ENCODE measurements around the gene CCR5.
A peak's percentile ranks its signal among the peaks of the same experiment; 100 is the strongest.

CCR5 gene

DNA sequence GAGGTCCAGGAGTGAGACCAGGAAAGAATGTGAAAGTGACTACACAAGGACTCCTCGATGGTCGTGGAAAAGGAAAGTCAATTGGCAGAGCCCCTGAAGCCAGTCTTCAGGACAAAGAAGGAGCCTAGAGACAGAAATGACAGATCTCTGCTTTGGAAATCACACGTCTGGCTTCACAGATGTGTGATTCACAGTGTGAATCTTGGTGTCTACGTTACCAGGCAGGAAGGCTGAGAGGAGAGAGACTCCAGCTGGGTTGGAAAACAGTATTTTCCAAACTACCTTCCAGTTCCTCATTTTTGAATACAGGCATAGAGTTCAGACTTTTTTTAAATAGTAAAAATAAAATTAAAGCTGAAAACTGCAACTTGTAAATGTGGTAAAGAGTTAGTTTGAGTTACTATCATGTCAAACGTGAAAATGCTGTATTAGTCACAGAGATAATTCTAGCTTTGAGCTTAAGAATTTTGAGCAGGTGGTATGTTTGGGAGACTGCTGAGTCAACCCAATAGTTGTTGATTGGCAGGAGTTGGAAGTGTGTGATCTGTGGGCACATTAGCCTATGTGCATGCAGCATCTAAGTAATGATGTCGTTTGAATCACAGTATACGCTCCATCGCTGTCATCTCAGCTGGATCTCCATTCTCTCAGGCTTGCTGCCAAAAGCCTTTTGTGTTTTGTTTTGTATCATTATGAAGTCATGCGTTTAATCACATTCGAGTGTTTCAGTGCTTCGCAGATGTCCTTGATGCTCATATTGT is 10.8 kb upstream of the CCR5 start:
- DNase-seq, result peak in 1 of 2 experiments; percentile 16

DNA sequence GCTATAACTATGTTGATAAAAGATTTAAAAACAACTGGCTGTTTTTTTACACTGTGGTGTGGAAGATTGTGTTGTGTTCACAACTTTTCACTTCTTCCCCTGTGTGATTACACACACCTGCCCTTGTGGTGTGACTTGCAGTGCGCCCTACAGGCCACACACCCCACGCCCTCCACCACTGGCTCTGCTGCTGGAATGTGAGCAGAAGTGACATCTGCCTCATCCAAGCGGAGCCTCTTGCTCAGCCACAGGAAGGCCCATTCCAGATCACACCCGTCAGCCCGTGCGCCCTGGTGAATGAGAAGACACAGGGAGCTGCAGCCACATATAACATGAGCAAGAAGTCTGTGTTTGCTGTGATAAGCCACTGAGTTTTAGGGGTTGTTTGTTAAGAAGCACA is 9.8 kb upstream of the CCR5 start:
- DNase-seq, result no peak

DNA sequence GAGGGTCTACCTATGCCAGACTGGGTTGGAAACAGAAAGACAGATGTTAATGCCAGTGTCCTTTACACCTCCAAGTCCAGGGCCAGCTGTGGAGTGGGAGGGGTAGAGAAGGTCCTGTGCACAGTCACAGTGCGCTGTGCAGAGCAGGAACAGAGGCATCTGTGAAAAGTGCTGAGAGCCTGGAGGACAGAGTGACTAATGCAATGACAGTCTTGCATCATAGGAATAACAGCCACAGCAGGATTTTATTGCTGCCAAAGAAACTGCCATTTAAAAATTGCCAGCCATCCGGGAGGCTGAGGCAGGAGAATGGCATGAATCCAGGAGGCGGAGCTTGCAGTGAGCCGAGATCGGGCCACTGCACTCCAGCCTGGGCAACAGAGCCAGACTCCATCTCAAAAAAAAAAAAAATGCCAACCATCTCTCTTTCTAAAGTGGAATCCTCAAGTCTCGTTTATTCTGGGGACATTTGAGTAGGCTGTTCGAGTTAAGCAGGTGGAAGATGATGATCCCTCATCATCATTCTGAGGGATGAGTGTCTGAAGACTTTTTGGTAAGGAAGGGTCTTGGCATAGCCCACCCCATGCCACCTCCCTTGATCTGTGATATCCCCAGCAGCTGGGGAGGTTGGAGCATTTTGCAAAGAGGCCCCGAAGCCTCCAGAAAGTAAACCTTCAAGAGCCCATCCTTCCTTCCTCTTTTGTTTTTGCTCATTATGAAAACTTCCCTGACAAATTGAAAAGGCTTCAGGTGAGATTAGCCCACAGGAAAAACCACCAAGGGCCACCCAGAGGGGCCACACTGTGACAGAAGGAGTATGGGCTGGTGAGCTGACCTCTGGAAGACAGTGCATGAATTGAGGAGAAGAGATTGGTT is 9.1 kb upstream of the CCR5 start:
- DNase-seq, result no peak

DNA sequence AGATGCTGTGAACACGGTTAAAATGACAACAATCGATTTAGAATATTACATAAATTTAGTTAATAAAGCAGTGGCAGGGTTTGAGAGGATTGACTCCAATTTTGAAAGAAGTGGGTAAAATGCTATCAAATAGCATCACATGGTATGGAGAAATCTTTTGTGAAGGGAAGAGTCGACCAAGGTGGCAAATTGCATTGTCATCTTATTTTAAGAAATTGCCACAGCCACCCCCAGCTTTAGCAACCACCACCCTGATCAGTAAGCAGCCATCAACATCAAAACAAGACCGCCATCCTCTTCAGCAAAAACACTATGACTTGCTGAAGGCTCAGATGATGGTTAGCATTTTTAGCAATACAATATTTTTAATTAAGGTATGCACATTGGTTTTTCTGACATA is 5.7 kb upstream of the CCR5 start:
- DNase-seq, result no peak

DNA sequence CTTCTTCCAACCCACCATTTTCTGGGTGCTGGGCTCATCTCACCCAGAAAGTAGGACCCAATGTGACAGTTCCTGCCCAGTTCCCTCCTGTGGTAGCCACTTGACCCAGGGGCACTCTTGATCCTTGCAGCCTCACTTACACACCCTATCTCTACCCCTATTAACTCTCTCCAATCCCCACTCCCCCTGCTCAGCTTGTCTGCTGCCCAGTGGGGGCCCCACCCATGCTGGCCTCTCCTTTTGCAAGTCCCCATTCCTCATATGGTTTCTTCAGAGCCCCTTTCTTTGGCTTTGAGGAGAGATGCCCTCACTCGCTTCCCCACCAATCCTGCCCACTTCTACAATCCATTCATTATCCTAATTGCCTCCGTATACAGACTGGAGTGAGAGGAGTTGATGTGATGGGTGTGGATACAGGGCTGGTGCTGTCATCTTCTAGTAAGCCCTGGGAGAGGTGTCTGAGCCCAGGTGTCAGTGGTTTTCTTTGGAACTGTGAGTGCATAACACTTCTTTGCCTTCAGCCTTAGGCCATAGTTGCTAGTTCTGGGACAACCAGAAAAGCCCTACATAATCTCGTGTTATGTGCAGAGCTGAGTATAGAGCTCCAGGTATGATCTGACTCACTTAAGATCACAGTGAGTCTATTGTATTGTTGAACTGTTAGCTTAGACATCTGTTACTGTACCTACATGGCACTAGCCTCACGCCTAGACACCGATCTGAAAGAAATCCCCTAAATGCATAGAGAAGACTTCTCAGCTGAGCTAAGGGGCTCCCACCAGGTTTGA is 4.8 kb upstream of the CCR5 start:
- DNase-seq, result no peak

DNA sequence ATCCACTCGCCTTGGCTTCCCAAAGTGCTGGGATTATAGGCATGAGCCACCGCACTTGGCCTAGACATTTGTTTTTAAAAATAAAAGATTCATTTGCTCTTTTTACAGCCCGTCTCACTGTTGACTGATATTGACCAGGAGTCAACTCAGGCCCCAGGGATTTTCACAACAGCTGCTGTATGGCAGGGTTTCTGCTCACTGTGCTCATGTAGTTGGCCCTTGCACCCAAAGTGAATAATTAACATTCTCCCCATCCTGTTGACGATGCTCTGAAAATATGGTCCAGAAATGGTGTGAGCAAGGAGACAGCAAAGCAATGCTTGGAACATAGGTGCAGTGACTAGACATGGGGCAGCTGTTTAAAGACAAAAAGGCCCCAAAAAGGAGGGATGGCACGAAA is 2.9 kb upstream of the CCR5 start:
- DNase-seq, result no peak

DNA sequence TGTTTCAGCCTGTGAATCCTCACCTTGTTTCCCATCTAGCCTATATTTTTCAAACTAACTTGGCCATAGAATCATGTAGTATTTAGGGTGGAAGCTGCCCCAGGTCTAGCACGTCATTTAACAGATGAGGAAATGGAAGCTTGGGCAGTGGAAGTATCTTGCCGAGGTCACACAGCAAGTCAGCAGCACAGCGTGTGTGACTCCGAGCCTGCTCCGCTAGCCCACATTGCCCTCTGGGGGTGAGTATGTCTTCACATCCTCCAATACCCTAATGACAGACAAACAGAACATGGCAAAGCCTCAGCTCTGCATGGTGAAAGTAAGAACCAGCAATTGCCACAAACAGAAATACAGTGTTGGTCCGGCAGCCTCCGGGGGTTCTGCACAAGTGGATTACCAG is 2.2 kb upstream of the CCR5 start:
- DNase-seq, result peak; percentile 12 to 17

DNA sequence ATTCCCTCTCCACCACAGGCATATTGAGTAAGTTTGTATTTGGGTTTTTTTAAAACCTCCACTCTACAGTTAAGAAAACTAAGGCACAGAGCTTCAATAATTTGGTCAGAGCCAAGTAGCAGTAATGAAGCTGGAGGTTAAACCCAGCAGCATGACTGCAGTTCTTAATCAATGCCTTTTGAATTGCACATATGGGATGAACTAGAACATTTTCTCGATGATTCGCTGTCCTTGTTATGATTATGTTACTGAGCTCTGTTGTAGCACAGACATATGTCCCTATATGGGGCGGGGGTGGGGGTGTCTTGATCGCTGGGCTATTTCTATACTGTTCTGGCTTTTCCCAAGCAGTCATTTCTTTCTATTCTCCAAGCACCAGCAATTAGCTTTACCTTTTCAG is 1.6 kb upstream of the CCR5 start:
- DNase-seq, result no peak

DNA sequence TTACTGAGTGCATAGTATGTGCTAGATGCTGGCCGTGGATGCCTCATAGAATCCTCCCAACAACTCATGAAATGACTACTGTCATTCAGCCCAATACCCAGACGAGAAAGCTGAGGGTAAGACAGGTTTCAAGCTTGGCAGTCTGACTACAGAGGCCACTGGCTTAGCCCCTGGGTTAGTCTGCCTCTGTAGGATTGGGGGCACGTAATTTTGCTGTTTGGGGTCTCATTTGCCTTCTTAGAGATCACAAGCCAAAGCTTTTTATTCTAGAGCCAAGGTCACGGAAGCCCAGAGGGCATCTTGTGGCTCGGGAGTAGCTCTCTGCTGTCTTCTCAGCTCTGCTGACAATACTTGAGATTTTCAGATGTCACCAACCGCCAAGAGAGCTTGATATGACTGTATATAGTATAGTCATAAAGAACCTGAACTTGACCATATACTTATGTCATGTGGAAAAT is 1.0 kb upstream of the CCR5 start:
- no peak for DNase-seq

DNA sequence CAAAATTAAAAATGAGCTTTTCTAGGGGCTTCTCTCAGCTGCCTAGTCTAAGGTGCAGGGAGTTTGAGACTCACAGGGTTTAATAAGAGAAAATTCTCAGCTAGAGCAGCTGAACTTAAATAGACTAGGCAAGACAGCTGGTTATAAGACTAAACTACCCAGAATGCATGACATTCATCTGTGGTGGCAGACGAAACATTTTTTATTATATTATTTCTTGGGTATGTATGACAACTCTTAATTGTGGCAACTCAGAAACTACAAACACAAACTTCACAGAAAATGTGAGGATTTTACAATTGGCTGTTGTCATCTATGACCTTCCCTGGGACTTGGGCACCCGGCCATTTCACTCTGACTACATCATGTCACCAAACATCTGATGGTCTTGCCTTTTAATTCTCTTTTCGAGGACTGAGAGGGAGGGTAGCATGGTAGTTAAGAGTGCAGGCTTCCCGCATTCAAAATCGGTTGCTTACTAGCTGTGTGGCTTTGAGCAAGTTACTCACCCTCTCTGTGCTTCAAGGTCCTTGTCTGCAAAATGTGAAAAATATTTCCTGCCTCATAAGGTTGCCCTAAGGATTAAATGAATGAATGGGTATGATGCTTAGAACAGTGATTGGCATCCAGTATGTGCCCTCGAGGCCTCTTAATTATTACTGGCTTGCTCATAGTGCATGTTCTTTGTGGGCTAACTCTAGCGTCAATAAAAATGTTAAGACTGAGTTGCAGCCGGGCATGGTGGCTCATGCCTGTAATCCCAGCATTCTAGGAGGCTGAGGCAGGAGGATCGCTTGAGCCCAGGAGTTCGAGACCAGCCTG is 984 bp downstream of the CCR5 start:
- DNase-seq, result no peak

DNA sequence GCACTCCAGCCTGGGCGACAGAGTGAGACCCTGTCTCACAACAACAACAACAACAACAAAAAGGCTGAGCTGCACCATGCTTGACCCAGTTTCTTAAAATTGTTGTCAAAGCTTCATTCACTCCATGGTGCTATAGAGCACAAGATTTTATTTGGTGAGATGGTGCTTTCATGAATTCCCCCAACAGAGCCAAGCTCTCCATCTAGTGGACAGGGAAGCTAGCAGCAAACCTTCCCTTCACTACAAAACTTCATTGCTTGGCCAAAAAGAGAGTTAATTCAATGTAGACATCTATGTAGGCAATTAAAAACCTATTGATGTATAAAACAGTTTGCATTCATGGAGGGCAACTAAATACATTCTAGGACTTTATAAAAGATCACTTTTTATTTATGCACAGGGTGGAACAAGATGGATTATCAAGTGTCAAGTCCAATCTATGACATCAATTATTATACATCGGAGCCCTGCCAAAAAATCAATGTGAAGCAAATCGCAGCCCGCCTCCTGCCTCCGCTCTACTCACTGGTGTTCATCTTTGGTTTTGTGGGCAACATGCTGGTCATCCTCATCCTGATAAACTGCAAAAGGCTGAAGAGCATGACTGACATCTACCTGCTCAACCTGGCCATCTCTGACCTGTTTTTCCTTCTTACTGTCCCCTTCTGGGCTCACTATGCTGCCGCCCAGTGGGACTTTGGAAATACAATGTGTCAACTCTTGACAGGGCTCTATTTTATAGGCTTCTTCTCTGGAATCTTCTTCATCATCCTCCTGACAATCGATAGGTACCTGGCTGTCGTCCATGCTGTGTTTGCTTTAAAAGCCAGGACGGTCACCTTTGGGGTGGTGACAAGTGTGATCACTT is 2.0 kb downstream of the CCR5 start:
- no peak for DNase-seq

DNA sequence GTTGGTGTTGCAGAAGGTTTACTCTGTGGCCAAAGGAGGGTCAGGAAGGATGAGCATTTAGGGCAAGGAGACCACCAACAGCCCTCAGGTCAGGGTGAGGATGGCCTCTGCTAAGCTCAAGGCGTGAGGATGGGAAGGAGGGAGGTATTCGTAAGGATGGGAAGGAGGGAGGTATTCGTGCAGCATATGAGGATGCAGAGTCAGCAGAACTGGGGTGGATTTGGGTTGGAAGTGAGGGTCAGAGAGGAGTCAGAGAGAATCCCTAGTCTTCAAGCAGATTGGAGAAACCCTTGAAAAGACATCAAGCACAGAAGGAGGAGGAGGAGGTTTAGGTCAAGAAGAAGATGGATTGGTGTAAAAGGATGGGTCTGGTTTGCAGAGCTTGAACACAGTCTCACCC is 4.0 kb downstream of the CCR5 start:
- DNase-seq, result no peak

DNA sequence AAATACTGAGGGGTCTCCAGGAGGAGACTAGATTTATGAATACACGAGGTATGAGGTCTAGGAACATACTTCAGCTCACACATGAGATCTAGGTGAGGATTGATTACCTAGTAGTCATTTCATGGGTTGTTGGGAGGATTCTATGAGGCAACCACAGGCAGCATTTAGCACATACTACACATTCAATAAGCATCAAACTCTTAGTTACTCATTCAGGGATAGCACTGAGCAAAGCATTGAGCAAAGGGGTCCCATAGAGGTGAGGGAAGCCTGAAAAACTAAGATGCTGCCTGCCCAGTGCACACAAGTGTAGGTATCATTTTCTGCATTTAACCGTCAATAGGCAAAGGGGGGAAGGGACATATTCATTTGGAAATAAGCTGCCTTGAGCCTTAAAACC is 4.5 kb downstream of the CCR5 start:
- DNase-seq, result no peak

DNA sequence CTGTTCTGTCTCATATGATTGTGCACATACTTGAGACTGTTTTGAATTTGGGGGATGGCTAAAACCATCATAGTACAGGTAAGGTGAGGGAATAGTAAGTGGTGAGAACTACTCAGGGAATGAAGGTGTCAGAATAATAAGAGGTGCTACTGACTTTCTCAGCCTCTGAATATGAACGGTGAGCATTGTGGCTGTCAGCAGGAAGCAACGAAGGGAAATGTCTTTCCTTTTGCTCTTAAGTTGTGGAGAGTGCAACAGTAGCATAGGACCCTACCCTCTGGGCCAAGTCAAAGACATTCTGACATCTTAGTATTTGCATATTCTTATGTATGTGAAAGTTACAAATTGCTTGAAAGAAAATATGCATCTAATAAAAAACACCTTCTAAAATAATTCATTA is 5.1 kb downstream of the CCR5 start:
- no peak for DNase-seq

DNA sequence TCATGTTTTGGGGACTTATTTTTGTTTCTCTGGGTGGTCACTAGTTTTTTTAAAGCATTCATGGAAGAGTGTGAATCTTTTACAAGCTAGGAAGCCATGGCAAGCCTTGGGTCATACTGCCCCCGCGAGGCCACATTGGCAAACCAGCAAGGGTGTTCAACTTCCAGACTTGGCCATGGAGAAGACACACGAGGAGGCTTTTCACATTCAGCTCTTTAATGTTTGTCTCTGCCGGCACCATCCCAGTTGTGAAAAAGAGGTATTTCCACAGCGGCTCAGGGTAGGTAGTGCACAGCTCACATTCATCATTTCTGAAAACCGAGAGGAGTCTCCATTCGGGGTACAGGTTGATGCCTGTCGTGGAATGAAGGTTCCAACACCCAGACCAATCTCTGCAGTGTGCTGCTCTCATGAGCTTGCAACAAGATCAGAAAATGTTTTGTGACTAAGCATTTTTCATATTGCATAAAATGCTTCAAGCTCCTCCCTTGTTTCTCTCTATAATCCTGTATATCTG is 7.7 kb downstream of the CCR5 start:
- peak; percentile 17 to 43 for DNase-seq

DNA sequence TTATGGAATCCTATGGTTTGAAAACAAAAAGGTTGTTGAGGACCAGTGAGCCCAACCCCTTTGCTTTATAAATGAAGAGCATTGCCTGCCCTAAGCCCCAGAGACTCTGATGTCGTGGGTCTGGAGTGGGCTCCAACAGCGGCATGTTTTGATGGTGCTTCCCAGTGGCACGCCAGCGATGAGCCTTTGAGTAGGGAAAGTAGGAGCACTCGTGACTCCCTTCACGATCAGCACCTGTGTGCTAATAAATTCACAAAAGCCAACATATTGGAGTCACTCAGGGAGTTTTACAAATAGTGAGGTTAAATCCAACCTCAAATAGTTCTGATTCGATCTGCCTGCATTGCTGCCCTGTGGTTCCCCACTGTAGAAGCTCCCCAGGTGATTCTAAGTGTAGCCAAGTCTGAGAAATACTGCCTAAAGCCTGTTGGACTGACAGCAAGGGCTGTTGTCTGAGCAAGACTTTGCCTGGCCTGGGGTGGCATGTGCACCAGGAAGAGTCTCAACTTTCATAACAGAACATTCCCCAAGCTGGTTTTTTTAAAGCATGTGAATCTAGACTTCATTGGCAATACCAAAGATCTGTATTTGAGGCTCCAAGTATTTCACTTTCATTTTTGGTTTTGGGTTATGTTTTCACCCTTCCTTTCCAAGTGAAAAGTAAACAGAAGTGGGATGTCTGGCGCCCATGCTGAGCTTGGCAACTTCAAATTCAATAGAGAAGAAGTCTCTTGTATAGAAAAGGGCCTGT is 9.9 kb downstream of the CCR5 start:
- no peak for DNase-seq

DNA sequence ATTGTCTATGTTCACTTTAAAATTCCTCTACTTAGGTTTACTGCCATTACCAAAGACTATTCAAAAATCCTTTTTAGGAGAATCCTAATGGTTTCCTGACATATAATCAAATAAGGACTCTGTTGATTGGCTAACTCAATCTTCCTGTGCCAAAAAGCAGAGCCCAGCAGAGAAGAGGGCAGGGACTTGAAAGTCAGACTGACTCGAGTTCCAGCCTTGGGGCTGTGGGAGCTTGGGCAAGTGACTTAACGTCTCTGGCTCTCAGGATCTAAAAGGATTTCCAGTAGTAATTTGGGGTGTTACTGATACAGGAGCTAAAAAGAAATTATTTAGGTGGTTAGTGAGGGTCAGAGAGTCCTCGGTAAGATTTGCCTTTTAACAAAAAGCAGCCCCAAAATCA is 10.9 kb downstream of the CCR5 start:
- no peak for DNase-seq

DNA sequence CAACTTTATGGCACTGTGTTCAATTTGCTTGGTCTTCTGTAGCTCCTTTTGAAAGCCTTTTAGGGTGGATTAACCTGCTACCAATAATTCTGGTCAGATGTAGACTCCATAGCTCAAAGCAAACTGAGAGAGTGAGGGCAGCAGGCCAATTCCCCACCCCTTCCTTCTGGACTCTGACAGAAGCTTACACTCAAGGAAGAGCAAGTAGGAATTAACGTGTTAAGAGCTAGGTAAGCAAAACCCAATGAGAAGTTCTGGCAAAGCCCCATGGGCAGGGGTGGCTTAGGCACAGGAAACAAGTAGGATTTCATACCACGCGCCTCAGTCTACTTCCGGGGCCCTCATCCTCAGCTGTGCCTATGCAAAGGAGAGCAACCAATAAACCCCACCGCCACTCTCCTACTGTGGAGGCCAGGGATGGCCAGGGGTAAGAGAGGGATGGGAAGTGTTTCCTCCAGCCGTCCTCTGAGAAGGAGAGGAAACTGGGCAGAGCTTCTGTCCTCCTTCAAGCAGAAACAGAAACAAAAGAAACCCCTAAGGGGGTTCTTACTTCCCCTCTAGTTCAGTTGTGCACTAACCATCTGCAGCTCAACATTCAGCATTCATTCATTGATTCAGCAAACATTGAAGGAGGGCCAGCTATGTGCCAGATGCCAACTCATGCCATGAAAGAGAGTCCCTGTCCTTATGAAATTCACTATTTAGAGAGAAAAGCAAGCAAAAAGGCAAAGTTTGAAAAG is 12.6 kb downstream of the CCR5 start:
- DNase-seq, result no peak

DNA sequence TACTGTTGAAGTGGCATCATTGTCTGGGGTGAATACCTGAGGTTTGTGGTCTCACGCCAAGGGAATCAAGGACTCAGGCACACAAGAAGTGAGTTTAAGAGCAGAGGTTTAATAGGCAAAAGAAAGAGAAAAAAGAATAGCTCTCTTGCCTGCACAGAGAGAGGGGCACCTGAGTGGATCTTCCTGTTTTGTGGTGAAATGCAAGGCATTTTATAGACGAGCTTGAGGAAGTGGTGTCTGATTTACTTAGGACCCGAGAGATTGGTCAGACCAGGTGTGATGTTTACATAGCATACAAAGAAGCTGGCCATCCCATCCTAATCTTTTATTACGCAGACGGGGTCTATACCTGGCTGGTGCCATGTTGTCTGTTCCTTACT is 13.2 kb downstream of the CCR5 start:
- no peak for DNase-seq

DNA sequence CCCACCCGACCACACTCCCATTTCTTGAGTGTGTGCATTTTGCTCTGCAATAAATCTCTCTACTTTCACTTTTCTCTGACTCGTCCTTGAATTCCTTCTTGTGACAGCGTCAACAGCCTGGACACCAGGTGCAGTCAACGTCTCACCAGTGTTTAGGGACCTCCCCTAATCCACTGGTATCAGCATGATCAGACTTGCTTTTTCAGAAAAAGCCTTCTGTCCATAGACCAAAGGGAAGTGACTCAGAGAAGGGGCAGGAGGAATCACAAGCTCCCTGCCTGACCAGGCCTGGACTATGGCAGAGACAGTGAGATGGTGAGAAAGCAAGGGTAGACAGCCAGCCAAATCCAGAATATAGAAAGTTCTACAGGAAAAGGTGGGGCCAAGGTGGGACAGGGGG is 15.5 kb downstream of the CCR5 start:
- DNase-seq, result no peak
